Activated CD4-positive, alpha-beta T cell treated with anti-CD3 and anti-CD28 coated beads for 48 hours (primary cell): ENCODE measurements around the gene SLC4A8.
"Not testable (repeated sequence)": the region's sequence is repeated elsewhere in the genome, so short reads cannot be mapped to it uniquely, and the experiment has no call there.

Experiments used
- DNase-seq: peaks from one replicate; pipeline ENCODE4 v3.0.0-alpha.2; 2020

The SLC4A8 gene

GRCh38 chr12:51482929-51483697, 58.5 kb downstream of the SLC4A8 start:
- peak; percentile 36 for DNase-seq

- no peak for DNase-seq
Observed at GRCh38 chr12:51484119-51484518, 59.5 kb downstream of the SLC4A8 start.

DNA sequence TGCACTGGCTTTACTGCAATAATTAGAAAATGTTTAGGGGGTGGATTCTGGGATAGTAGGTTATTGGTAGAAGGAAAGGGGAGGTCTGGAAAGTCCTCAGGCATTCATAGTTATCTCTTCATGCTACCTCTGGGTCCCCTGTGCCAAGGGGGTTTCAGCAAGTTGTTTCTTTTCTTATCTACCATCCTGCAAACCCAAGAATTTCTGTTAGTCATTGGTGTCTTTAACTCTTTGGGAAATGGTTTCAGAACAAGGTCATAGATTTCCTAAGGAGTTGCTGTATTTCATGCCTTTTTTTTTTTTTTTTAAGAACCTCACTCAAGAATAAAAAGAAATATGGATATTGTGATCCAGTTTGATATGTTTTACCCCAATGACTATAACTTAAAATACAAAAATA, 63.6 kb downstream of the SLC4A8 start:
- no peak for DNase-seq

DNA sequence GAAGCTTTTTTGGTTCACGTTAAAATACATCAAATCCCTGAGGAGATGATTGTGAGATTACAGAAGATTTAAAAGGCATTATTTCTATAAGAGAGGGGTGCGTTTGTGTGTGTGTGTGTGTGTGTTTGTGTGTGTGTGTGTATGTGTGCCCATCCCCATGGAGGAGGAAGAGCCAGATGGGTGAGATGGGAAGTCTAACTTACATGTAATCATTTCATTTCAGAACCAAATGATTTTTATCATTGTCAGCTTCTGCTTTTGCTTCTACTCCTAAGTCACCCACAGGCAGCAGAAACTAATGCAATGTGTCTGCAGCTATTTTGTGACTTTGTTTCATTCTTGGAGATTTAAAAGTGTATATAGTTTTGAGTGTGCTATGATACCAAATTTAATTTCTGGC, 68.7 kb downstream of the SLC4A8 start:
- no peak for DNase-seq

- DNase-seq, result no peak
Observed at GRCh38 chr12:51496895-51497294, 72.3 kb downstream of the SLC4A8 start.

DNA sequence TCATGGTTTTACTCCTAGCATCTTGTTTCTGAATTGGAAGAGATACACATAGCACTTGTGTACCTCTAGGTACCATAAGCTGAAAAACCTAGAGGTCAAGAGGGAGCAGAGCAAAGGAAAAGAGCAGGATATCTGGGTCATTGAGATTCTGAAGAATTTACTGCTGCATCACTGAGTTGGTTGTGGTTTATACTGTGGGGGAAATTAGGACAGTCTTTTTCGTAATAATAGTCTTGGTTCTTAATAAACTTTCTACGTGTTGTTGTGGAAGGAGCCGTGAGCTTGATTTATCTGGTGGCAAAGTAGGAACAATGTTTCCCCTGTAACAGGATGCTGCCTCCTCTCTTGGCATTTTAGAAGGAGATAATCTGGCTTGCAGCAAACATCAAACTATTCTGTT, 80.2 kb downstream of the SLC4A8 start:
- no peak for DNase-seq

DNA sequence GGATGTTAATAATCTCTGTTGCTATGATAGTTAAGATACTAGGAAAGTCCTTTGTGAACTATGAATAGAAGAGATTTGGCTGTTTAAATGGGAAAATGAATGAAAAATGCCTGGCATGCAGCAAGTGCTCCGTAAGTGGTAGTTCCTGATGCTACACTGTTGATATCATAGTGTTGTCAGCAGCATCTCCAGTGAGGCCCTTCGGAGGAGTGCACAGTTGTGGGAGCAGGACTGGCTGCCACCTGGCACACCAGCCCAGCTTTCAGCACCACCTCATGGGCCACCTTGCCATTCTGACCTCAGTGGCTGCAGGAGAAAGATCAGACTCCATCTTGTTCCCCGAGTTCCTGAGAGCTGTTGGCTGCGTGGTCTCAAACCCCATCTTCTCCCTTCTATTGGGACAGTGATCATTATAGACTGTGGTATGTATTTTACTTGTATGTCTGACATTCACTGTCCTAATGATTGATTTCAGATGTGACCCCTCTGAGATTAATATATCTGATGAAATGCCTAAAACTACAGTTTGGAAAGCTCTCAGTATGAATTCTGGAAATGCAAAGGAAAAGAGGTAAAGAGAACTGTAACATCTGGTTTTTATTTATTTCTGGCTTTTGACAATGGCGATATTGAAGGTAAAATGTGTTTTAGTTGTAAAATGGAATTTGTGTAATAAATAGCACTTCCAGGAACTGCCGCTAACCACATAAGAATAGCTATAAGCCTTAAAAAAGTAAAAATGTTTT, 80.9 kb downstream of the SLC4A8 start:
- no peak for DNase-seq

DNA sequence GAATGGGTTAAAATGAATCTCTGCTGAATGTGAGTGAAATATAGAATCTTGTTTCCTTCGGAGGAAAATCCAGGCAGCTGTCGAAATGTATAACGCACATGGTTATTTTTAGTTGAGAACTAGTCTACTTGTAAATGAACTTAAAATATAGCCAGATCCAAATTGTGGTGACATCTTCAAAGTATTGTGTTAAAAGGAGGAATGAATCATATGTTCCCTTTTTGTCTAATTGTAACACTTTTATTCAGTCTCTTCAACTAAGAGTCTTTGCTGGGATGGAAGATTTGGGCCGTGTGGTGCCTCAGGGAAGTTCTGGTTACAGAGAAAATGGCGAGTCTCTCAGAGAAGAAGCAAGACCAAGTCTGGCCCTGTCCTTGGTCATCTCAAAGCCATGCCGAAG, 82.5 kb downstream of the SLC4A8 start:
- DNase-seq, result no peak

DNA sequence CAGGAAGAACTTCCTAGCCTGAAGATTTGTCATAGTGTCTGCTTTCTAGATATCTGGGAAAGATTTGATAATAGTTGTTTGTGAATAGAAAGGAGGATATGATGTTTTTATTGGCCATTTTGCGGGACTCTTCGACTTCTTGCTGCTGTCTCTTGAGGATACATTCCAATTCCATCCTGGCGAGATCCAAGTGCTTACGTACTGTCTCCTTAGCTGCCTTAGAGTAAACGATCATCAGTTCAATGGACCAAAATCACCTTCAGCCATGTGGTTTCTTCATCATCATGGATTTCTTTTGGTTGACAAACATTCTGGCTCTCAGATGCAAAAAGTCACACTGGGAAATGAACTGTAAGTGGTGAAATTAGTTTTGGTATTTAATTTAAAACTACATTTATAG, 83.7 kb downstream of the SLC4A8 start:
- DNase-seq, result no peak

DNA sequence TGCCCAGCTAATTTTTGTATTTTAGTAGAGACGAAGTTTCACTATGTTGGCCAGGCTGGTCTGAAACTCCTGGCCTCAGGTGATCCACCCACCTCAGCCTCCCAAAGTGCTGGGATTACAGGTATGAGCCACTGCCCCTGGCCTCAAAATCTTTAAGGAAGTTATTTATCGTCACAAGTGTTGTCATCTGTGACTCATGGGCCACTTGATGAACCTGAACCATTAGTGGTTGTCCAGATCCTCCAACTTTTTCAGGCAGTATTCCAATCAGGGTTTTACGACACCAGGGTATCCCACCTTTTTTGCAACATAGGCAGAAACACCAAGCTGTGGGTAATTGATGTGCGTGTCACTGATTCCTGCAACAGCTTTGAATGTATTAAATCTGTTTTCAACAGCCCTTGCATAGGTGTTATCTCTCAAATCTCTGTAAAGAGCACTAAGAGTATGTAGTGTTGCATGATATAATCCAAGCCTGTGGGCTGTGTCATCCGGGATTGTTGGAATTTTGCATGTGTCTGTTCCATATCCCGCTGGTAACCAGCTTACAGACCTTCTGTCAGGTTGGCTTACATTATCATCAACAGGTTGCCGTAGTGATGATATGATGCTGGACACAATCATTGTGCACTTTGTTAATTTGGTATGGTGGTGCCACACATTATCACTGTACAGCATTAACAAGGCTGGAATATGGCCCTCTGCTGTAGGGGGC, 87.1 kb downstream of the SLC4A8 start:
- DNase-seq, result no peak

GRCh38 chr12:51512438-51512837, 87.8 kb downstream of the SLC4A8 start:
- no peak for DNase-seq

GRCh38 chr12:51515037-51515436, 90.4 kb downstream of the SLC4A8 start:
- DNase-seq, result not testable (repeated sequence)

- no peak for DNase-seq
Observed at GRCh38 chr12:51517316-51517715, 92.7 kb downstream of the SLC4A8 start.

GRCh38 chr12:51517800-51518199, 93.2 kb downstream of the SLC4A8 start:
- no peak for DNase-seq

DNA sequence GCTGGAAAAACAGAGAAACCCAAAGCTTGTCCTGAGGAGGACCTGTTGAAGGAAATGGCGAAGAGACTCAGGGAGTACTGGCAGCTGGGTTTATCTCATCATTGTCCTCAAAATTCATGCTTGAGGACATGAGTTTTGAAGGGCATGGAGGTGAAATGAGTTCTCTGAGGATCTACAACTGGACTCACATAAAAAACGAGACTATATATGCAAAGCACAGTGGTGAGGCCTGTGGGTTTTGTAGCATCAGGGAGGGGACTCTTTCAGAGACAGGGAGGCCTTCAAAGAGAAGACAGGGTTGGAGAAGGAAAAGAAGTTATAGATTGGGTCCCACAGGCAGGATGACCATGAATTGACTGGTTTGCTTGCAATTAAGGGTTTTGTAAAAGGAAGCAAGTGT, 95.1 kb downstream of the SLC4A8 start:
- no peak for DNase-seq

DNA sequence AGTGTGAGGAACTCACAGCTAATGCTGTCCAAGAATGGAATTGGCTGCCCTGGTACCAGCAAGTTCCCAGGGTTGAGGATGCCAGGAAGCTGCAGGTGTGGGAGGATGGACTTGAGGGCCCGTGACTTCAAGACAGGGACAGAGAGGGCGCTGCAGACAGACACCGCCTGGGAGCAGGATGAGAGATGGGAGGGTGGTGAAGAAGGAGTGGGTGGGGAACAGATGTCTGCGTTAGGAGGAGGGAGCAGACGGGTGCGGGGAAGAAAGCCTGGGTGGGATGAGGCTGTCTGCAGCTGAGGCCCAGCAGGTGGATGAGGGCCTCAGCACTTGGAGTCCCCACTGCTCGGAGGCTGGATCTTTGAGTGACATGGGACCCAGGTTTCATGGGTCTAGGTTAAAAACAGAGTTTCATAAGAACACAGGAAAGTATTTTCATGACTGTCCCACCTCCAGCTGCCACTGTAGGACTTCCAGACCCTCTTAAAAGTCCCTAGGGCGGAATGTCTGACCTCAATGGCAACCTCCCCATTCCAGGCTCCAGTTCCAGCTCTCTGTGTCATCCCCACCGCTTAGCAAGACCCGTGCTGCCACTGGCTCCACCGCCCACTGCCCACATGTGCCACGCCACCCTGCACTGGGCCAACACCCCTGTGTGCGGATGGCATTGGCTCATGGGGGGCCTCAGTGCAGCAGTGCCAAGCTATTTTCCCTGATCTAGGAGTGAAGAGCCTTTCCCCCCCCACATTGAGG, 96.1 kb downstream of the SLC4A8 start:
- no peak for DNase-seq

DNA sequence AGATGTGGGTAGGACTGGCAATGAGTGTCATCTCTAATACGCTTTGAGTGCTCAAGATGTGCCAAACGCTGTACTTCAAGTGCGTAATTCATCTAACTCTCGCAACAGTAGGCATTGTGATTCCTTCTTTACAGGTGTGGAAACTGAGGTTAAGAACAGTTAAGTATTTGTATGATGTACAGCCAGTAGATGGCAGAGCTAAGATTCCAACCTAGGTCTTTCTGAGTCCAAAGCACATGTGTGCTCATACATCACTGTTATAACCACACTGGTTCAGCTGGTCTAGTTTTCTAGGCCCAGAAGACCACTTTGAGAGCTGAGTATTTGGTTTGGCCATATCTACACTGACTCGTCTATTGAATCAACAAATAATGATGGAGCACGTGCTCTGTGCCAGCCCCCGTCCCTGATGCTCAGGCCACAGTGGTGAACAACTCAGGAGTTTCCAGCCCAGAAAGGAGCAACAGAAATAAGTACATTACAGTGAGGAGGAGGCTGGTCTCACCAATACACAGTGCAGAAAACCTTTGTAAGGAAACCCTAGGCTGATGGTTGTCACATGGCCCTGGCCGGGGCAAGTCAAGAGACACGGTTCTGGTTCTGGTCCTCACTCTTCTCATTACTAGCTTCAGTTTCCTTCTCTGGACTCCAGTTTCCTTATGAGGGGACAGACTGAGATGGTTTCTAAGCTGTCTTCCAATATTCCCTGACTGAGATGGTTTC, 97.1 kb downstream of the SLC4A8 start:
- DNase-seq, result no peak

DNA sequence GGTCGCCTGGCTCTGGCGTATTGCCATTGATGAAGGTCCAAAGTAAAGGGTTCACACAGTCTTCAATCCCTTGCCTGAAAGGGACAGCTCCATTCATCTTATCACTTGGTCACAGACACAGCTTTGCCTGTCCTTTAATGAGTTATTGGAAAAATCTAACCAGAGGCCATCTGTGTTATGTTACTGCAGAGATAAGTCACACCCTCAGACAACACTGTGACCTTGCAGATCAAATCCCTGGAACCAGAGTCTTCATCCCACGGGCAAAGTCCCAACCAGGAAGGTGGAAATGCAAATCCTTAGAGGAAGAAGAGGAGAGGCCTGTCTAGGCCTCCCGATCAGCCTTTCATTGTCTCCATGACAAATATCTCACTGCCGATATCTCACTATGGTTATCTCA, 98.1 kb downstream of the SLC4A8 start:
- no peak for DNase-seq

DNA sequence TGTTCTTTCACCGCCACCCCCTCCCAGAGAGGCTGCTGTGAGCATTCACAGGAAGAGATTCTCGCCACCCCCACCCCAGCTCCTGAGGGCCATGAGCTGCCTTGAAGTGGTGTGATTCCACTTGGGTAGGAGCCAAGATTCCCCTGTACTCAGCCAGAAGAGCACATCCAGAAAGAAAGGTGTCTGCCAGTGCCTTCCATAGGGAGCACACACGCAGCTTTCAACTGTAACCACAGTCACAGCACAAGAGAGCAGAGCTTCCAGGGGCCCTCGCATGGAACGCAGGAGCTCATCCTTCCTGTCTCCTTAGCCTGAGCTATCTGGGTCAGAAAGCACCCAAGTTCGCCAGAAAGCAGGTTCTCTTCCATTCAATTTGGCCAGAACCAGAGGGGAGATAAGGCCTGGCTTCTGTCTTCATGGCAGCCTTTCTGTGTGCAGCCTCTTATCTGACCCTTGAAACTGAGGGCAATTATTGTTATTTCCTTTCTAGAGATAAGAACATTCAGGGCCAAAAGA, 99.8 kb downstream of the SLC4A8 start:
- DNase-seq, result no peak

DNA sequence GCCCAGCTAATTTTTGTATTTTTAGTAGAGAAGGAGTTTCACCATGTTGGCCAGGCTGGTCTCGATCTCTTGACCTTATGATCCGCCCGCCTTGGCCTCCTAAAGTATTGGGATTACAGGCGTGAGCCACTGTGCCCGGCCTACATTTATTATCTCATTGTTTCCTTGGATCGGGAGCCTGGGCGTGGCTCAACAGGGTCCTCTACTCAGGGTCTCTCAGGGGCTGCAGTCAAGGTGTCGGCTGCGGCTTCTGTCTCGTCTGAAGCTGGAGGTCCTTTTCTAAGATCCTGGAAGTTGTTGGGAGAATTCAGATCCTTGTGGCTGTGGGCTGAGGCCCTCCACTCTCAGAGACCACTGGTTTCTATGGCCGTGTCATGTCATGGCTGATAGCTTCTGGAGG, 100.9 kb downstream of the SLC4A8 start:
- DNase-seq, result no peak

- no peak for DNase-seq
Observed at GRCh38 chr12:51527966-51528365, 103.3 kb downstream of the SLC4A8 start.
